Skin epidermis (tissue), 12 donors: Measurements from ENCODE around the gene SV2B.

Source experiments
- H3K27ac ChIP-seq, 21 experiments: fragments of 200-600 bp; sonication (generic) in 11 of 21; one replicate each; pipeline ENCODE4 v1.5.0; 2020; ENCODE audit warnings: mild to moderate bottlenecking in 3 of 21, inconsistent platforms in 2 of 21, moderate library complexity in 2 of 21
- H3K4me3 ChIP-seq, 7 experiments: fragments of 200-600 bp; sonication (generic) in 2 of 7; one replicate each; pipeline ENCODE4 v1.5.0; 2020; ENCODE audit warnings: inconsistent platforms in 2 of 7, mild to moderate bottlenecking in 2 of 7, moderate library complexity in 1 of 7

The SV2B gene

GRCh38 chr15:91290553-91290952, 190.5 kb downstream of the SV2B start:
- Histone ChIP-seq H3K4me3 (no peak overlapping the region), H3K27ac (no peak overlapping the region)

GRCh38 chr15:91291673-91292072, 191.6 kb downstream of the SV2B start:
- Histone ChIP-seq H3K4me3 (no peak overlapping the region), H3K27ac (no peak overlapping the region)

- H3K27ac ChIP-seq, result no peak overlapping the region
These were observed 194.3 kb downstream of the SV2B start for GRCh38 chr15:91294344-91294743.

GRCh38 chr15:91294795-91295194, 194.7 kb downstream of the SV2B start:
- no peak overlapping the region for H3K4me3 ChIP-seq
- no peak overlapping the region for H3K27ac ChIP-seq

More at GRCh38 chr15:91294344-91294743, 194.3 kb downstream of the SV2B start:
- H3K4me3 ChIP-seq, result no peak overlapping the region

GRCh38 chr15:91298101-91298500, 198.0 kb downstream of the SV2B start:
- H3K27ac ChIP-seq, result no peak overlapping the region
- H3K4me3 ChIP-seq, result no peak overlapping the region

GRCh38 chr15:91302588-91303439, 202.8 kb downstream of the SV2B start:
- H3K27ac ChIP-seq, result no peak overlapping the region
- no peak overlapping the region for H3K4me3 ChIP-seq

GRCh38 chr15:91304210-91304609, 204.2 kb downstream of the SV2B start:
- Histone ChIP-seq H3K27ac (no peak overlapping the region), H3K4me3 (no peak overlapping the region)

- H3K4me3 ChIP-seq, result no peak overlapping the region
- no peak overlapping the region for H3K27ac ChIP-seq
These were observed 204.7 kb downstream of the SV2B start for GRCh38 chr15:91304786-91305185.

- Histone ChIP-seq H3K4me3 (no peak overlapping the region), H3K27ac (no peak overlapping the region)
These were observed 206.1 kb downstream of the SV2B start for GRCh38 chr15:91306144-91306543.

GRCh38 chr15:91307601-91308000, 207.5 kb downstream of the SV2B start:
- Histone ChIP-seq H3K27ac (no peak overlapping the region), H3K4me3 (no peak overlapping the region)

GRCh38 chr15:91308199-91308598, 208.1 kb downstream of the SV2B start:
- H3K4me3 ChIP-seq, result no peak overlapping the region
- no peak overlapping the region for H3K27ac ChIP-seq

- Histone ChIP-seq H3K27ac (no peak overlapping the region), H3K4me3 (no peak overlapping the region)
These were observed 208.8 kb downstream of the SV2B start for GRCh38 chr15:91308855-91309254.

- no peak overlapping the region for H3K27ac ChIP-seq
These were observed 211.9 kb downstream of the SV2B start for GRCh38 chr15:91311986-91312385.

GRCh38 chr15:91316126-91316525, 216.1 kb downstream of the SV2B start:
- no peak overlapping the region for H3K27ac ChIP-seq
- H3K4me3 ChIP-seq, result no peak overlapping the region

More at GRCh38 chr15:91311986-91312385, 211.9 kb downstream of the SV2B start:
- no peak overlapping the region for H3K4me3 ChIP-seq

GRCh38 chr15:91318516-91318915, 218.5 kb downstream of the SV2B start:
- Histone ChIP-seq H3K4me3 (no peak overlapping the region), H3K27ac (no peak overlapping the region)

GRCh38 chr15:91318931-91319330, 218.9 kb downstream of the SV2B start:
- H3K27ac ChIP-seq, result no peak overlapping the region
- no peak overlapping the region for H3K4me3 ChIP-seq

GRCh38 chr15:91319371-91320059, 219.5 kb downstream of the SV2B start:
- Histone ChIP-seq H3K4me3 (no peak overlapping the region), H3K27ac (peak overlapping the region in 1 of 21 experiments; percentile 4)

- H3K4me3 ChIP-seq, result no peak overlapping the region
- H3K27ac ChIP-seq, result no peak overlapping the region
These were observed 220.0 kb downstream of the SV2B start for GRCh38 chr15:91320101-91320500.

GRCh38 chr15:91329914-91330313, 229.9 kb downstream of the SV2B start:
- H3K27ac ChIP-seq, result no peak overlapping the region

GRCh38 chr15:91331581-91331980, 231.5 kb downstream of the SV2B start:
- no peak overlapping the region for H3K4me3 ChIP-seq
- no peak overlapping the region for H3K27ac ChIP-seq

More at GRCh38 chr15:91329914-91330313, 229.9 kb downstream of the SV2B start:
- H3K4me3 ChIP-seq, result no peak overlapping the region

- H3K27ac ChIP-seq, result no peak overlapping the region
- H3K4me3 ChIP-seq, result no peak overlapping the region
These were observed 235.6 kb downstream of the SV2B start for GRCh38 chr15:91335702-91336101.
